Measurements from ENCODE around the gene OR9G4. TPM values are rescaled to one million over a fixed set of nuclear protein-coding genes. Genes with fewer than 3 reads are reported as not detected.

Gene OR9G4
- polyA plus RNA-seq (2012; ENCODE audit: missing spikeins): not detected

DNA sequence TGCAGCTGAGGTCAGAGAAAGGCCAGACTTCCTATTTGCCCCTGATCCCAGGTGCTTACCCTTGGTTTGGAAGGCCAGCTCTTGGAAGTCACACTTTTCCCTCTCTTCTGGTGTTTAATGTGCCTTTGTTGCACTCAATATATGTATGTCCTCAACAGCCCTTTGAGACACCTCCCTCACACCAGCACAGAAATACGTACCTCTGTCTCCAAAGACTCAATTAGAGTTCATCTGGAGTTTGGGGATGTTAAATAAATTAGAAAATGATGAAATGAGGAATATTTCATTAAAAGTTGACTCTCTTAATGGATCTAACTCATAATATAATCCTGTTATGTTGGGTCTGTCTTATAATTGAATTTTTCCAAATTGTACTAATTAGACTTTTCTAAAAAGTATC, at the start of gene OR9G4:
Gene OR9G4, minus strand, starts transcription at position 101 of the 400 bp plus-strand sequence. CDS start 4,931 bp downstream, outside the sequence.
- TF ChIP-seq POLR2AphosphoS5 (IDR thresholded peaks at IDR 0.05; ENCODE audit: low read depth, low read length) (no peak), TAF1 (IDR thresholded peaks at IDR 0.05; ENCODE audit: borderline replicate concordance, low read depth, low read length) (no peak), POLR2A (IDR thresholded peaks at IDR 0.05; ENCODE audit: low read depth, low read length) (no peak)
- DNase-seq (ENCODE audit: insufficient read length): no peak
- FAIRE-seq: no peak

GRCh38 chr11:56783448-56784041, 35.0 kb upstream of the OR9G4 start:
- no peak for TF ChIP-seq POLR2A (IDR thresholded peaks at IDR 0.05; ENCODE audit: low read depth, low read length)
- TF ChIP-seq TAF1 (IDR thresholded peaks at IDR 0.05; ENCODE audit: borderline replicate concordance, low read depth, low read length): no peak
- TF ChIP-seq POLR2AphosphoS5 (IDR thresholded peaks at IDR 0.05; ENCODE audit: low read depth, low read length): no peak
- FAIRE-seq (peak; percentile 95), DNase-seq (ENCODE audit: insufficient read length) (no peak)

DNA sequence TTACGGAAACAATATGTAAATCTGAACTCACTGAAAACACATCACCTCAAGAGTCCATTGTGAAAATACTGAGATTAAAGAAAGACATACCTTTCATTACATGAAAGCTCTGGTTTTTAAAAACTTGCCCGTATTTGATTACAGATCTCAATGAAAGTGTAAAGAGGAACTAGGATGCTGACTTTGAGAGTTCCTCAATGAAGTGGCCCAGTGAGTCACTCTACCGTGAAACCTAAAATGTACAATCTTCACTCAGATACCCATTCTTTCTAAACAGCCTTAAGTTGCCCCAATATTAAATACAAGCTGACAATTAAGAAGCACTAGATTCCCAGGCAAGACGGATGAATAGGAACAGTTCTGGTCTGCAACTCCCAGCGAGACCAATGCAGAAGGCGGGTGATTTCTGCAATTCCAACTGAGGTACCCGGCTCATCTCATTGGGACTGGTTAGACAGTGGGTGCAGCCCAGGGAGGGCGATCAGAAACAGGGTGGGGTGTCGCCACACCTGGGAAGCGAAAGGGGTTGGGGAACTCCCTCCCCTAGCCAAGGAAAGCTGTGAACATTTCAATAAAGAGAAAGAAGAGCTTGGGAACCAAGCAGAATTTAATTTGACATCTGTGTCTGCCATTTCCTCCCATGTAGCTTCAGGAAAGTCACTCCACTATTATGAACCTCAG, 33.8 kb upstream of the OR9G4 start:
- no peak for DNase-seq (ENCODE audit: insufficient read length)

GRCh38 chr11:56776809-56777208, 28.3 kb upstream of the OR9G4 start:
- FAIRE-seq (no peak), DNase-seq (ENCODE audit: insufficient read length) (no peak)
- no peak for TF ChIP-seq TAF1 (IDR thresholded peaks at IDR 0.05; ENCODE audit: borderline replicate concordance, low read depth, low read length)
- TF ChIP-seq POLR2AphosphoS5 (IDR thresholded peaks at IDR 0.05; ENCODE audit: low read depth, low read length): no peak
- no peak for TF ChIP-seq POLR2A (IDR thresholded peaks at IDR 0.05; ENCODE audit: low read depth, low read length)

More for the DNA sequence above, 33.8 kb upstream of the OR9G4 start:
- TF ChIP-seq TAF1 (IDR thresholded peaks at IDR 0.05; ENCODE audit: borderline replicate concordance, low read depth, low read length): no peak
- no peak for TF ChIP-seq POLR2AphosphoS5 (IDR thresholded peaks at IDR 0.05; ENCODE audit: low read depth, low read length)
- TF ChIP-seq POLR2A (IDR thresholded peaks at IDR 0.05; ENCODE audit: low read depth, low read length): no peak
- peak; percentile 54 for FAIRE-seq

- TF ChIP-seq TAF1 (IDR thresholded peaks at IDR 0.05; ENCODE audit: borderline replicate concordance, low read depth, low read length): no peak
- no peak for FAIRE-seq
- DNase-seq (ENCODE audit: insufficient read length): no peak
These were observed 16.5 kb upstream of the OR9G4 start for GRCh38 chr11:56764976-56765375.

- FAIRE-seq: no peak
- no peak for DNase-seq (ENCODE audit: insufficient read length)
- no peak for TF ChIP-seq POLR2AphosphoS5 (IDR thresholded peaks at IDR 0.05; ENCODE audit: low read depth, low read length)
- TF ChIP-seq POLR2A (IDR thresholded peaks at IDR 0.05; ENCODE audit: low read depth, low read length): no peak
- no peak for TF ChIP-seq TAF1 (IDR thresholded peaks at IDR 0.05; ENCODE audit: borderline replicate concordance, low read depth, low read length)
These were observed 3.0 kb upstream of the OR9G4 start for GRCh38 chr11:56751480-56751879.

DNA sequence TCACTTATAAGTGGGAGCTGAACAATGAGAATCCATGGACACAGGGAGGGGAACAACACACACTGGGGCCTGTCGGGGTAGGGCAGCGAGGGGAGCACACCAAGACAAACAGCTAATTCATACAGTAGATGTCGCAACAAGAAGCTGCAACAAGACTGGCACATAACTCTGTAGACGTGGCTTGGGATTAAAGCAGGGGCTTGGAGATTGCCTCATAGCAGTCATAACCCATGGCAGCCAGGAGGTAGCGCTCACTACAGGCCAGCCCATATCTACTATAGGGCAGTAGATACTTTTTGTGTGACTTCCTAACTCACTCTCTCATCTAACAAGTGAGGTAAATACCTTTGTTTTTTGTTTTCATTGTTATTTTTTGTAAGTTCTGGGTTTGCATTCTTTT, 1.7 kb upstream of the OR9G4 start:
- no peak for TF ChIP-seq POLR2AphosphoS5 (IDR thresholded peaks at IDR 0.05; ENCODE audit: low read depth, low read length)
- TF ChIP-seq TAF1 (IDR thresholded peaks at IDR 0.05; ENCODE audit: borderline replicate concordance, low read depth, low read length): no peak
- TF ChIP-seq POLR2A (IDR thresholded peaks at IDR 0.05; ENCODE audit: low read depth, low read length): no peak
- DNase-seq (ENCODE audit: insufficient read length) (no peak), FAIRE-seq (no peak)

DNA sequence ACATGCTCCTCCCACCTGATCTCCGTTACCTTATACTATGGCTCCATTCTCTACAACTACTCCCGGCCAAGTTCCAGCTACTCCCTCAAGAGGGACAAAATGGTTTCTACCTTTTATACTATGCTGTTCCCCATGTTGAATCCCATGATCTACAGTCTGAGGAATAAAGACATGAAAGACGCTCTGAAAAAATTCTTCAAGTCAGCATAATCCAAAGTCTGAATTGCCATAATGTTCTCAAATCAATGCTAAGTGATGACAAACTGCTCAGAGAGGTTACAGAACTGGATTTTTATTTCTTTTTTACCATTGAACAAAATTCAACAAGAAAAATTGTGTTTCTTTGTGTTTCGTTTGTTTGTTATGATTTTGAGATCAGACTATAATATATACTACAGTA, 7.6 kb downstream of the OR9G4 start:
- TF ChIP-seq POLR2A (IDR thresholded peaks at IDR 0.05; ENCODE audit: low read depth, low read length) (no peak), TAF1 (IDR thresholded peaks at IDR 0.05; ENCODE audit: borderline replicate concordance, low read depth, low read length) (no peak), POLR2AphosphoS5 (IDR thresholded peaks at IDR 0.05; ENCODE audit: low read depth, low read length) (no peak)
- DNase-seq (ENCODE audit: insufficient read length) (no peak), FAIRE-seq (no peak)

GRCh38 chr11:56740107-56740506, 8.4 kb downstream of the OR9G4 start:
- TF ChIP-seq TAF1 (IDR thresholded peaks at IDR 0.05; ENCODE audit: borderline replicate concordance, low read depth, low read length): no peak
- FAIRE-seq (peak; percentile 33), DNase-seq (ENCODE audit: insufficient read length) (no peak)

GRCh38 chr11:56720513-56720912, 28.0 kb downstream of the OR9G4 start:
- TF ChIP-seq POLR2AphosphoS5 (IDR thresholded peaks at IDR 0.05; ENCODE audit: low read depth, low read length) (no peak), POLR2A (IDR thresholded peaks at IDR 0.05; ENCODE audit: low read depth, low read length) (no peak), TAF1 (IDR thresholded peaks at IDR 0.05; ENCODE audit: borderline replicate concordance, low read depth, low read length) (no peak)
- no peak for DNase-seq (ENCODE audit: insufficient read length)
- FAIRE-seq: no peak

DNA sequence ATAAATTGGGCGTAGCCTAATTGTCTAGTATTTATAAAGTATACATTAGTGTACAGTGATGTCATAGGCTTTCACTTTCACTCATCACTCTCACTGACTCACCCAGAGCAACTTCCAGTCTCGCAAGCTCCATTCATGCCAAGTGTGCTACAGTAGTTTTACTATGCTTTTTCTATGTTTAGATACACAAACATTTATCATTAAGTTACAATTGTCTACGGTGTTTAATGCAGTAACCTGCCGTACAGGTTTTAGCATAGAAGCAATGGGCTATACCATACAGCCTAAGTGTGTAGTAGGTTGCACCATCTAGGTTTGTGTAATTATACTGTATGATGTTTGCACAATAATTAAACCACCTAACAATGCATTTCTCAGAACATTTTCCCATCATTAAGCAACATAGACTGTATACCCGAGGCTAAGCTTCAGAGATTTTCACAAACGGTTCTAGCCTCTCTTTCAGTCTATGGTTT, 32.1 kb downstream of the OR9G4 start:
- DNase-seq (ENCODE audit: insufficient read length): no peak
- TF ChIP-seq POLR2AphosphoS5 (IDR thresholded peaks at IDR 0.05; ENCODE audit: low read depth, low read length) (no peak), TAF1 (IDR thresholded peaks at IDR 0.05; ENCODE audit: borderline replicate concordance, low read depth, low read length) (no peak), POLR2A (IDR thresholded peaks at IDR 0.05; ENCODE audit: low read depth, low read length) (no peak)
- FAIRE-seq: no peak

- DNase-seq (ENCODE audit: insufficient read length): no peak
- FAIRE-seq: no peak
- TF ChIP-seq POLR2A (IDR thresholded peaks at IDR 0.05; ENCODE audit: low read depth, low read length) (no peak), POLR2AphosphoS5 (IDR thresholded peaks at IDR 0.05; ENCODE audit: low read depth, low read length) (no peak), TAF1 (IDR thresholded peaks at IDR 0.05; ENCODE audit: borderline replicate concordance, low read depth, low read length) (no peak)
These were observed 34.3 kb downstream of the OR9G4 start for GRCh38 chr11:56714206-56714605.

All from GM12892 (cell line).